Endothelial cell of umbilical vein (primary cell): ENCODE measurements around the gene ETFA. TPM values are rescaled to one million over a fixed set of nuclear protein-coding genes. Genes with fewer than 3 reads are reported as not detected.

Source experiments
- BruUV-seq: library from RNA; stranded (reverse); fragments of 400-500 nt; replicated peaks from 2 replicates; lab custom pipeline; 2021; lab: Mats Ljungman, UMichigan
- CTCF ChIA-PET: fragments of 300-600, 350-600 bp; sonication (Branson Sonifier 250); formaldehyde crosslinking; loops from one replicate; lab custom pipeline; 2021; ENCODE audit warnings: antibody characterized with exemption, inconsistent platforms; lab: Charles Lee
- POLR2A ChIA-PET: fragments of 300-600, 350-600 bp; sonication (Branson Sonifier 250); formaldehyde crosslinking; loops from one replicate; lab custom pipeline; 2021; ENCODE audit warnings: antibody characterized with exemption, inconsistent platforms; lab: Charles Lee
- DNase-seq: peaks from one replicate; pipeline ENCODE4 v3.0.0-alpha.2; 2011; ENCODE audit warnings: low read depth, low spot score
- FAIRE-seq: peaks from 2 replicates; lab custom pipeline; 2011; peaks lifted over from hg19 to GRCh38; lab: Jason Lieb, UNC
- H2AFZ ChIP-seq: 2 replicates; pipeline ENCODE4 v1.6.0; 2012; ENCODE audit warnings: low read depth, low read length, control low read depth, inconsistent platforms
- H3K27ac ChIP-seq: 2 replicates; pipeline ENCODE4 v1.5.1; 2011; ENCODE audit warnings: low read depth, mild to moderate bottlenecking, control low read depth, low read length, moderate library complexity; ENCODE audit not compliant: insufficient read depth
- H3K27me3 ChIP-seq, 2 experiments: 2 replicates each; pipeline versions ENCODE4 v1.6.0 to v1.6.1; 2011; ENCODE audit warnings: low read length in 2 of 2, mixed read lengths in 1 of 2; ENCODE audit not compliant: control insufficient read depth in 2 of 2, insufficient read depth in 2 of 2
- H3K36me3 ChIP-seq, 2 experiments: 2 replicates in 1 of 2; 3 replicates in 1 of 2; pipeline ENCODE4 v1.5.1; 2011; ENCODE audit warnings: low read length in 2 of 2, mild to moderate bottlenecking in 1 of 2, moderate library complexity in 1 of 2; ENCODE audit not compliant: control insufficient read depth in 2 of 2, insufficient read depth in 2 of 2; ENCODE audit errors: extremely low read depth in 1 of 2
- H3K4me1 ChIP-seq: 3 replicates; pipeline ENCODE4 v1.5.1; 2011; ENCODE audit warnings: mild to moderate bottlenecking, low read length; ENCODE audit not compliant: control insufficient read depth, insufficient read depth; ENCODE audit errors: extremely low read depth
- H3K4me2 ChIP-seq: 2 replicates; pipeline ENCODE4 v1.6.1; 2011; ENCODE audit warnings: low read length, control low read depth, mixed read lengths; ENCODE audit not compliant: insufficient read depth
- H3K4me3 ChIP-seq, 3 experiments: fragments of 200-600 bp in 1 of 3; sonication (generic), shearing (Covaris generic) in 1 of 3; replicated peaks in 1 of 3; 2 replicates each; pipeline ENCODE4 v1.5.1; 2011 to 2016; ENCODE audit warnings: control low read depth in 3 of 3, low read length in 3 of 3, mild to moderate bottlenecking in 2 of 3, inconsistent platforms in 1 of 3, low read depth in 1 of 3, moderate library complexity in 1 of 3; ENCODE audit not compliant: insufficient read depth in 1 of 3
- H3K79me2 ChIP-seq: 2 replicates; pipeline ENCODE4 v1.6.0; 2012; ENCODE audit warnings: low read length, inconsistent platforms; ENCODE audit not compliant: control insufficient read depth, insufficient read depth
- H3K9ac ChIP-seq: replicated peaks from 2 replicates; pipeline ENCODE3; 2011; ENCODE audit warnings: low read length, control low read depth; ENCODE audit not compliant: insufficient read depth; ENCODE audit errors: extremely low read depth
- H3K9me1 ChIP-seq: replicated peaks from 3 replicates; pipeline ENCODE4 v1.6.0; 2011; ENCODE audit warnings: mild to moderate bottlenecking, low read length; ENCODE audit not compliant: control insufficient read depth, insufficient read depth; ENCODE audit errors: extremely low read depth
- H3K9me3 ChIP-seq: replicated peaks from 2 replicates; pipeline ENCODE4 v1.5.1; 2012; ENCODE audit warnings: low read length, inconsistent platforms; ENCODE audit not compliant: control insufficient read depth, insufficient read depth
- H4K20me1 ChIP-seq: replicated peaks from 2 replicates; pipeline ENCODE3; 2011; ENCODE audit warnings: mild to moderate bottlenecking, low read length; ENCODE audit not compliant: control insufficient read depth, insufficient read depth; ENCODE audit errors: extremely low read depth
- CTCF ChIP-seq, 2 donors: IDR thresholded peaks; 1 replicate in 1 of 2; 2 replicates in 1 of 2; pipeline ENCODE4 v1.5.1; 2011; ENCODE audit warnings: low read length in 2 of 2, mild to moderate bottlenecking in 2 of 2, moderate library complexity in 2 of 2, control low read depth in 1 of 2, inconsistent platforms in 1 of 2, low read depth in 1 of 2; ENCODE audit not compliant: insufficient read depth in 1 of 2; ENCODE audit errors: extremely low read depth in 1 of 2
- EZH2 ChIP-seq: IDR thresholded peaks from 2 replicates; pipeline ENCODE4 v1.6.1; 2012; ENCODE audit warnings: borderline replicate concordance, low read depth, mild to moderate bottlenecking, moderate library complexity, low read length, inconsistent platforms; ENCODE audit not compliant: severe bottlenecking
- FOS ChIP-seq: IDR thresholded peaks from 2 replicates; pipeline ENCODE4 v1.6.1; 2011; ENCODE audit warnings: mild to moderate bottlenecking, low read length, moderate library complexity, borderline replicate concordance; ENCODE audit not compliant: insufficient read depth
- GATA2 ChIP-seq: IDR thresholded peaks from 2 replicates; pipeline ENCODE4 v1.7.0; 2011; ENCODE audit warnings: low read depth, mild to moderate bottlenecking, moderate library complexity, mixed read lengths, low read length; ENCODE audit not compliant: insufficient read length, insufficient read depth
- JUN ChIP-seq: IDR thresholded peaks from 2 replicates; pipeline ENCODE4 v1.6.1; 2011; ENCODE audit warnings: borderline replicate concordance, low read depth; ENCODE audit not compliant: insufficient read length, insufficient read depth
- MAX ChIP-seq: IDR thresholded peaks from 2 replicates; pipeline ENCODE4 v1.6.1; 2011; ENCODE audit not compliant: insufficient read depth, insufficient read length
- MYC ChIP-seq: IDR thresholded peaks from one replicate; pipeline ENCODE4 v1.6.1; 2011; ENCODE audit warnings: mild to moderate bottlenecking, low read depth, low read length
- POLR2A ChIP-seq: IDR thresholded peaks from 2 replicates; pipeline ENCODE4 v1.6.1; 2012; ENCODE audit warnings: low read depth, mild to moderate bottlenecking, control low read depth, low read length
- POLR2AphosphoS5 ChIP-seq: IDR thresholded peaks from 2 replicates; pipeline ENCODE4 v1.6.1; 2012; ENCODE audit warnings: low read depth, mild to moderate bottlenecking, control low read depth, low read length, moderate library complexity; ENCODE audit not compliant: insufficient read depth
- dilution Hi-C: fragments of 300-500 bp; cut with MboI; formaldehyde crosslinking; loops from one replicate; pipeline ENCODE4 v1.15.0; 2019; ENCODE audit warnings: low sequenced_read_pairs; ENCODE audit not compliant: extremely low pct_ligation_motif_present
- intact Hi-C: fragments of 100-400 bp; cut with micrococcal nuclease; formaldehyde crosslinking; loops from one replicate; pipeline ENCODE4 v1.10.0; 2022
- polyA plus RNA-seq, 4 experiments: library from polyadenylated mRNA; depleted of rRNA in 3 of 4; stranded (reverse) in 3 of 4; unstranded in 1 of 4; fragments of >200 nt; gene quantifications; 2 replicates each; pipeline versions ENCODE4 v1.2.1 to v1.2.3, GENCODE V29; 2011 to 2012; ENCODE audit warnings: missing spikeins in 1 of 4
- total RNA-seq: library from RNA; stranded (reverse); gene quantifications from 2 replicates; pipeline ENCODE4 v1.2.3, GENCODE V29; 2021

The ETFA gene
- total and polyA plus RNA-seq, 2 donors (not counting 3 experiments of a cell fraction or from before 2014, with no cell fraction given), result 102 to 116 TPM

- Histone ChIP-seq H3K4me2 (no peak overlapping the region), H4K20me1 (no peaks in the 10 kb centered on the region), H3K27me3 (peaks cover 70 to 84% of the 10 kb centered on the region in 2 experiments), H2AFZ (no peak overlapping the region), H3K79me2 (no peaks in the 10 kb centered on the region), H3K9ac (no peak overlapping the region), H3K27ac (no peak overlapping the region), H3K4me1 (peaks cover 19% of the 10 kb centered on the region), H3K4me3 (no peak overlapping the region), H3K9me3 (no peaks in the 10 kb centered on the region), H3K36me3 (no peaks in the 10 kb centered on the region), H3K9me1 (no peaks in the 10 kb centered on the region)
- intact Hi-C loops, result loop anchor here (1.0 to 10.0 kb wide), 2 partner anchors 9 to 520 kb away; partner anchors contain the start of gene ISL2
- dilution Hi-C loops, result no loop called here
- CTCF ChIA-PET, result interaction anchor here (1.2 to 2.5 kb wide), 5 partner anchors 8 to 159 kb away, joined by 4 to 9 read pairs (median 6); partner anchors contain the start of gene ISL2
- FAIRE-seq (no peak), DNase-seq (no peak)
- BruUV-seq, result no TSS peak
- TF ChIP-seq MYC (no peak), POLR2AphosphoS5 (no peak), FOS (no peak), JUN (no peak), CTCF (IDR thresholded peaks at IDR 0.05; ENCODE audit: extremely low read depth in 1 of 2, insufficient read depth in 1 of 2, low read depth in 1 of 2, low read length in 2 of 2) (no peak), GATA2 (no peak), MAX (no peak), EZH2 (no peak), POLR2A (no peak)
- POLR2A ChIA-PET, result interaction anchor here (0.6 kb wide), 1 partner anchor 9 kb away, joined by 3 read pairs; the partner anchor contains the start of gene ISL2
Measured at GRCh38 chr15:76344893-76345582, 33.8 kb upstream of the ETFA start.
